HG03039 (cell line): ENCODE data around the gene SPECC1.
"Not testable (repeated sequence)": the region's sequence is repeated elsewhere in the genome, so short reads cannot be mapped to it uniquely, and the experiment has no call there.

Experiments used
- ATAC-seq: cut with Tn5 transposase; IDR thresholded peaks from one replicate; pipeline ENCODE4 v1.9.1; 2021; ENCODE audit warnings: mild to moderate bottlenecking, moderate library complexity; ENCODE audit not compliant: unreplicated experiment

Gene SPECC1

GRCh38 chr17:20010099-20010863 lies 1.1 kb downstream of the SPECC1 start:
- no peak for ATAC-seq

GRCh38 chr17:20010936-20011335 lies 1.8 kb downstream of the SPECC1 start:
- ATAC-seq, result no peak

DNA sequence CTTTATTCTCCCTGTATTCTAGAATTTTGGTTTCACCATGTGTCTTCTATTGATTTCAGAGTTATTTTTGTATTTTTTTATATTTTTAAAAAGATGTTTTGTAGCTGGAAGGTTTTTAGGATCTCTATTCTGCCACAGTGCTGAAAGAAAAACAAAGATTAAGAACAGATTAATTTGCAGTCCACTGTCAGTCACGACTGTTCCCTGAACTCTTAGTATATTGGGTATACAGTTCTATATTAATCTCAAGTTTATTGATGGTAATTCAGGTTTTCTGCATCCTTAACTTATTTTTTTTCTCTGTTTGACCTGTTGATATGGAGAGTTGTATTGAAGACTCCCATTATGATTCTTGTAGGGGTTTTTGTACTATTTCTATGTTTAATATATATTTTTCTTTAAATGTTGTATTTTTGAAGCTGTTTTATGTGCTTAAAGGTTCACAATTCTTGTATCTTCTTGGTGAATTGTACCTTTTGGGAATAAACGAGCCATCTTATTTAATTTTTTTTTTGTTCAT lies 2.9 kb downstream of the SPECC1 start:
- no peak for ATAC-seq

GRCh38 chr17:20016475-20016992 lies 7.4 kb downstream of the SPECC1 start:
- ATAC-seq, result not testable (repeated sequence)

DNA sequence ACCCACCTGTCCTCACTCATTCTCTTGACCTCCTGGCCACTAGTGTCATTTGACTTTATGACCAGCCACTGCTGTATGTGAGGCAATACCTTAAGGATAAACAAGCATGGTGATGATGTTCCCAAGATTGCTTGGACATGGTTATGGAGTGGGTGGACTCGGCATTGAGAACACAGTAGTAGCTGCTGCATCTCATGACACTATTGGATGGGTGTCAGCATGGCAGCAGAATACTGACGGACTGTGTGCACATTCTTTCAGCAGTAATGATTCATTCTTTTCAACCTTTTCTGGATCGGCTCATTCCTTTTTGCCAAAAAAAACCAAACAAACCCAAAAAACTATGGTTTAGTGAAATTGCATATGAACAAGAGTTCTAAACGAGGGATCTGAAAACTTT lies 13.5 kb downstream of the SPECC1 start:
- ATAC-seq, result no peak

DNA sequence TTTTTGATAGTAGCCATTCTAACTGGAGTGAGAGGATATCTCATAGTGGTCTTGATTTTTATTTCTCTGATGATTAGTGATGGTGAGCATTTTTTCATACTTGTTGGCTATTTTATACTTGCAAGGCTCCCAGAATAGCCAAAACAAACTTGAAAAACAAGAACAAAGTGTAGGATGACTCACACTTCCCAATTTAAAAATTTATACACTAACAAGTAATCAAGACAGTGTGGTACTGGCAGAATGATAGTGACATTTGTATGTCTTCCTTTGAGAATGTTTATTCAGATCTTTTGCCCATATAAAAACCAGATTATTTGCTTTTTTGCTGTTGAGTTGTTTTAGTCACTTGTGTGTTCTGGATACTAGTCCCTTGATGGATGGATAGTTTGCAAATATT lies 17.8 kb downstream of the SPECC1 start:
- no peak for ATAC-seq

DNA sequence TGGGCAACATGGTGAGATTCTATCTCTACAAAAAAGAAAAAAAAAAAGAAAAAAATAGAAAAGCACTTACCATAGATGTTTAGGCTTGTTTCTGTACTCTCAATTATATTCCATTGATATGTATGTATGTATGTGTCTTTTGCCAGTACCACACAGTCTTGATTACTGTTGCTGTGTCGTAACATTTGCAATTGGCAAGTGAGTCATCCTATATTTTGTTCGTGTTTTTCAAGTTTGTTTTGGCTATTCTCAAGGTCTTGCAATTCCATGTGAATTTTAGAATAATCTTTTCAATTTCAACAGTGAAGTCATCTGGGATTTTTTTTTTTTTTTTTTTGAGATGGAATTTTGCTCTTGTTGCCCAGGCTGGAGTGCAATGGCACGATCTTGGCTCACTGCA lies 19.3 kb downstream of the SPECC1 start:
- no peak for ATAC-seq

GRCh38 chr17:20032636-20033035 lies 23.5 kb downstream of the SPECC1 start:
- ATAC-seq, result no peak

- no peak for ATAC-seq
Measured at GRCh38 chr17:20033415-20033814, 24.3 kb downstream of the SPECC1 start.

DNA sequence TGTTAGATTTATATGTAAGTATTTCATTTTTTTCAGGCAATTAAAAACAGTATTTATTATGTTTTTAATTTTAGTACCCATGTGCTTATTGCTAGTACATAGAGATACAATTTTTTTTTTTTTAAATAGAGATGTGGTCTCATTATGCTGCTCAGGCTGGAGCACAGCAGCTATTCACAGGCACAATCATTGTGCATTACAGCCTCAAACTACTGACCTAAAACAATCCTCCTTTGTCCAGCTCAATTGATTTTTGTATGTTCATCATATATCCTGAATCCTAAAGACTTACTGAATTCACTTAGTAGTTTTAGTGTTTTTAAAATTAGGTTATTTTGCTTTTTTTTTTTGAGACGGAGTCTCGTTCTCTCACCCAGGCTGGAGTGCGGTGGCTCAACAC lies 26.3 kb downstream of the SPECC1 start:
- no peak for ATAC-seq

DNA sequence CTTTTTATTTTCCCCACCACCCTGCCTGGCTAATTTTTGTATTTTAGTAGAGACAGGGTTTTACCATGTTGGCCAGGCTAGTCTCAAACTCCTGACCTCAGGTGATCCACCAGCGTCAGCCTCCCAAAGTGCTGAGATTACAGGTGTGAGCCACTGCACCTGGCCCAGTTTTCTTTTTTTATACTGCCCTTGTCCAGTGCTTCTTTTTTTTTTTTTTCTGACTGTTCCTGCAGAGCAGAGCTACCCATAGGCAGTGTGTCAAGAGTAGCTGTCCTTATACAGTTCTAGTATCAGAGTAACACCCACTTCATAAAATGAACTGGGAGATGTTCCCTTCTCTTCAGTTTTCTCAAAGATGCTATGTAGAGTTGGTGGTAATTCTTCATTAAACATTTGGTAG lies 28.1 kb downstream of the SPECC1 start:
- not testable (repeated sequence) for ATAC-seq

GRCh38 chr17:20039037-20039436 lies 29.9 kb downstream of the SPECC1 start:
- no peak for ATAC-seq

GRCh38 chr17:20040216-20040615 lies 31.1 kb downstream of the SPECC1 start:
- ATAC-seq, result no peak

DNA sequence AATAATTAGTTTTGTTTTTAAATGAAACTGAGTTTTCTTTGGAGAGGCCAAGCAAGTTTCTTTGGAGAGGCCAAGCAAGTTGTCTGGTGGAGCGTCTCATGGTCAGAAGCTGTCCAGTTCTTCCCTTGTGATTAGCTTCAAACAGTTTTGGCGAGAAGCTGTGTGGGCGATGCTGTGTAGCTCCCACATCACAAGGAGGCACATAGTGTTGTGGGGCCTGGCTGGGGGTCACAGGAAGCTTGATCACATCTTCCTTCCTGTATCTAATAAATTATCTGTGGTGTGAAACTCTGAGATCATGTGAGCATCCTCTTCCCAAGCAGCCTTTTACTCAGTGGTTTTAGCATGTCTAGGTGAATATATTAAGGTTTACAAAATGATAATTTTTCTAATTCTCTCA lies 33.9 kb downstream of the SPECC1 start:
- ATAC-seq, result no peak

- ATAC-seq, result no peak
Measured at GRCh38 chr17:20045476-20045875, 36.3 kb downstream of the SPECC1 start.

GRCh38 chr17:20046629-20047028 lies 37.5 kb downstream of the SPECC1 start:
- no peak for ATAC-seq

- no peak for ATAC-seq
Measured at GRCh38 chr17:20051624-20052023, 42.5 kb downstream of the SPECC1 start.

GRCh38 chr17:20053361-20053964 lies 44.3 kb downstream of the SPECC1 start:
- ATAC-seq, result no peak

DNA sequence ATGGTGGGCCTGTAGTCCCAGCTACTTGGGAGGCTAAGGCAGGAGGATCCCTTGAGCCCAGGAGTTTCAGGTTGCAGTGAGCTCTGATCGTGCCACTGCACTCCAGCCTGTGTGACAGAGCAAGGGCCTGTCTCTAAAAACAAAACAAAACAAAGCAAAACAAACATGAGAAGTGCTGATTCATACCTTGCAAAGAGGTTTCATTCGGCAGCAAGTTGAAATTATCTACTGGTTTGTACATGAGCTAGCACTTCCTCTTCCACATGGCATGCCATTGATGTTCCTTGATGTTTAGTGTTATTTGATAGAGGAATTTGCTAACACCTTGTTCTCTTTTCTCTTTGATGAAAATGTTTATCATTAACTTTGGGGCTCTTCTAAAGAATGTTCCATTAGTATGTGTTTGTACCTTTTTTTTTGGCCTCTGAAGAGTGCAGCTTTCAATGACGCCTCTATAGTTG lies 50.6 kb downstream of the SPECC1 start:
- peak; percentile 45 for ATAC-seq

DNA sequence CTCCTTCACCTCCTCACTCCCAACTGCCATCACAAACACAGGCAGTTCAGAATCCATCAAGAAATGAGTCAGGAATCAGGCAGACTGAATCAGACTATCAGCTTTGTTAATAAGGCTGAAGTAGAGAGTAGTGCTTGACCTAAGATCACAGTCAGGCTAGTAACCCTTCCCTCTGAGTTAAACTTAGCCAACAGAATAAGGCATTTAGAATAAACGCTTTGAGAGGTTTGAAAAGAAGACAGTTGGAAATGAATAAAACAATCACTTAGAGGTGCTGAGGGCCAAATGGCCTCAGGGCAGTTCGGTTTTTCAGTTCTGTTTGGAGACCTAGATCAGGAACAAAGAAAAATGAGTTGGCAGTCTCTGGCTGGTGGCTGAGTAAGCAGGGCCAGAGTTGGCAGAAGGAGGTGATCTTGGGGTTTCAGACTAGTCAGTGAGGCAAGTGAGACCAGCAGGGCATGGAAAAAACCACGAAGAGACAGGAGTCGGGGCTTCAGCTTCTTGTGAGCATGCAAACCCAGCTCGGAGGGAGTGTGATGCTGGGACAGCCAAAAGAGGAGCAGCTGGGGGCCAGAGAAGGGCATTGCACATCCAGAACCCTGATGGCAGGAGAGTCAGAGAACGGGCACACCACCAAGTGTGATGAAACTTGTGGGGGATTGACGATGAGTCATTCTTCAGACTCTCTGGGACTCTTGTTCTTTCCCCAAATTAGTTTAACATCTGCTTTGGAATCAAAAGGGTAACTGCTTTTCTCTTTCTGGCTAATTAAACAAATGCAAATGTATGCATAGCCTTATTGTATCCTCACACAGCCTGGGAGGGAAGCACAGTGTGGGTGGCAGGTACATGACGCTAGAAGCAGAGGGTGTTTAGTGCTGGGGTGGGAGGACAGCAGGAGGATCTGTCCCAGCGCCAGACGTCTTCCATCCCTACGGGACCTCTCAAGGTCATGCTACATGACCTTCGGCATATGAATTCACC lies 54.8 kb downstream of the SPECC1 start:
- ATAC-seq, result no peak

DNA sequence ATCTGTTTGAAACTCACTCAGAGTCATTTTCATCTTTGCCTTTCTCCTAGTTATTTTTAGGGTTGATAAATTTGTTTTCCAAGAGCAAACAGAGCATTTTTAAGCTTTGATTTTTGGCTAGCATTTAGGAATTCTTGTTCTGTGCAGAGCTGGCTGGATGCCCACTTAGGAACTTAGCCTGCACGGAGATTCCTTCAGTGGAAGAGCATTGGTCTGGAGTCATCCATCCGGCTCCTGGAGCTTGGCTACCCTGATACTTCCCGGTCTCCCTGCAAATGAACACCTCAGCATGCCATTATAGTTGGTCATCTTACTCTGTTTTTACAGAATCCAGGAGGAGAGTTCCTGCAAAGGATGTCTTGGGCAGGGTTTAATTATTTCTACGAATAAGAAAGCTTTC lies 57.1 kb downstream of the SPECC1 start:
- no peak for ATAC-seq
